RWPE2 (cell line): Measurements from ENCODE around the gene LIPE.

Experiments used
- ATAC-seq: fragments of 200-7000 bp; cut with Tn5 transposase; 3 replicates; pipeline ENCODE4 v1.9.1; 2021; ENCODE audit warnings: low read depth
- DNase-seq: peaks from one replicate; pipeline ENCODE4 v3.0.0-alpha.2; 2020; ENCODE audit warnings: low spot score
- H3K27ac ChIP-seq: fragments of 450-650 bp; 2 replicates; pipeline ENCODE4 v1.5.1; 2017; ENCODE audit warnings: mild to moderate bottlenecking; ENCODE audit not compliant: poor library complexity, severe bottlenecking
- H3K27me3 ChIP-seq: fragments of 250-450 bp; sonication (Bioruptor Pico); 2 replicates; pipeline ENCODE4 v1.5.1; 2021; ENCODE audit warnings: mild to moderate bottlenecking, moderate library complexity; ENCODE audit not compliant: insufficient read depth, poor library complexity, severe bottlenecking
- H3K36me3 ChIP-seq: fragments of 250-450 bp; sonication (Bioruptor Pico); 2 replicates; pipeline ENCODE4 v1.5.1; 2020; ENCODE audit warnings: low read depth, mild to moderate bottlenecking, moderate library complexity
- H3K4me1 ChIP-seq: fragments of 250-450 bp; sonication (Bioruptor Pico); 2 replicates; pipeline ENCODE4 v1.5.1; 2021; ENCODE audit warnings: mild to moderate bottlenecking, moderate library complexity; ENCODE audit not compliant: insufficient read depth, poor library complexity, severe bottlenecking
- H3K4me3 ChIP-seq: fragments of 250-450 bp; sonication (Bioruptor Pico); 2 replicates; pipeline ENCODE4 v1.5.1; 2021; ENCODE audit warnings: mild to moderate bottlenecking, moderate library complexity; ENCODE audit not compliant: severe bottlenecking
- H3K9me3 ChIP-seq: fragments of 250-450 bp; sonication (Bioruptor Pico); 2 replicates; pipeline ENCODE4 v1.5.1; 2021; ENCODE audit warnings: mild to moderate bottlenecking, moderate library complexity; ENCODE audit not compliant: severe bottlenecking
- CTCF ChIP-seq: fragments of 450-650 bp; IDR thresholded peaks from one replicate; pipeline ENCODE4 v1.5.1; 2017; ENCODE audit warnings: mild to moderate bottlenecking, moderate library complexity; ENCODE audit not compliant: poor library complexity, severe bottlenecking

The LIPE gene

GRCh38 chr19:42422092-42422900, 4.9 kb downstream of the LIPE start:
- H3K27me3 ChIP-seq = no peaks in the 10 kb centered on the region
- TF ChIP-seq CTCF = no peak
- DNase-seq (no peak), ATAC-seq (no peak)
- peak overlapping the region; percentile 83 for H3K27ac ChIP-seq
- H3K4me3 ChIP-seq = peak overlapping the region; percentile 64
- H3K36me3 ChIP-seq = peaks cover 4% of the 10 kb centered on the region; the same call in 1 of the 2 replicates
- no peaks in the 10 kb centered on the region for H3K9me3 ChIP-seq
- H3K4me1 ChIP-seq = peaks cover 28% of the 10 kb centered on the region

- TF ChIP-seq CTCF = no peak
- Histone ChIP-seq H3K4me3 (no peak overlapping the region), H3K27me3 (no peaks in the 10 kb centered on the region), H3K27ac (peak overlapping the region; percentile 83), H3K36me3 (peaks cover 4% of the 10 kb centered on the region; the same call in 1 of the 2 replicates), H3K9me3 (no peaks in the 10 kb centered on the region), H3K4me1 (peaks cover 28% of the 10 kb centered on the region)
- DNase-seq (peak; percentile 88), ATAC-seq (peak; percentile 46)
Observed at GRCh38 chr19:42421591-42422031, 5.6 kb downstream of the LIPE start.

- Histone ChIP-seq H3K36me3 (peaks cover 4% of the 10 kb centered on the region; the same call in 1 of the 2 replicates), H3K27ac (peak overlapping the region; percentile 83), H3K4me1 (peaks cover 28% of the 10 kb centered on the region), H3K27me3 (no peaks in the 10 kb centered on the region), H3K9me3 (no peaks in the 10 kb centered on the region), H3K4me3 (no peak overlapping the region)
- ATAC-seq (no peak), DNase-seq (no peak)
- TF ChIP-seq CTCF = no peak
Observed at GRCh38 chr19:42421101-42421500, 6.1 kb downstream of the LIPE start.

- H3K27me3 ChIP-seq = no peaks in the 10 kb centered on the region
- peaks cover 28% of the 10 kb centered on the region for H3K4me1 ChIP-seq
- ATAC-seq (peak; percentile 43), DNase-seq (peak; percentile 63)
- H3K27ac ChIP-seq = peak overlapping the region; percentile 83
- peak; percentile 70 for TF ChIP-seq CTCF
- no peak overlapping the region for H3K4me3 ChIP-seq
- H3K36me3 ChIP-seq = peaks cover 5% of the 10 kb centered on the region
- H3K9me3 ChIP-seq = no peaks in the 10 kb centered on the region
Observed at GRCh38 chr19:42420055-42420544, 7.1 kb downstream of the LIPE start.

GRCh38 chr19:42419309-42419708, 7.9 kb downstream of the LIPE start:
- H3K4me1 ChIP-seq = peaks cover 28% of the 10 kb centered on the region
- DNase-seq (no peak), ATAC-seq (no peak)
- no peak overlapping the region for H3K4me3 ChIP-seq
- H3K36me3 ChIP-seq = peaks cover 11% of the 10 kb centered on the region
- H3K9me3 ChIP-seq = no peaks in the 10 kb centered on the region
- no peaks in the 10 kb centered on the region for H3K27me3 ChIP-seq
- no peak overlapping the region for H3K27ac ChIP-seq
- no peak for TF ChIP-seq CTCF
